K562 (cell line): ENCODE results near the gene PUM2. TPM values are rescaled to one million over a fixed set of nuclear protein-coding genes. Genes with fewer than 3 reads are reported as not detected.

Experiments
- ATF1 ChIP-seq, 2 experiments: fragments of 450-650 bp in 1 of 2; IDR thresholded peaks; 2 replicates each; pipeline ENCODE4 v1.6.1; 2016; ENCODE audit warnings: missing compliant biosample characterization in 1 of 2, missing genetic modification characterization in 1 of 2
- BCL6 ChIP-seq: fragments of 250-450 bp; sonication (Bioruptor Pico); IDR thresholded peaks from 2 replicates; pipeline ENCODE4 v1.4.0; 2020
- CREBBP ChIP-seq: IDR thresholded peaks from one replicate; pipeline ENCODE4 v1.6.1; 2012; ENCODE audit warnings: low read depth, mild to moderate bottlenecking, control low read depth, inconsistent platforms, low read length
- DACH1 ChIP-seq: fragments of 450-650 bp; IDR thresholded peaks from 2 replicates; pipeline ENCODE4 v1.6.1; 2018; ENCODE audit not compliant: partially characterized antibody
- GTF3C2 ChIP-seq: IDR thresholded peaks from 3 replicates; pipeline ENCODE4 v1.6.1; 2011; ENCODE audit warnings: borderline replicate concordance, mild to moderate bottlenecking, moderate library complexity; ENCODE audit not compliant: insufficient read length; ENCODE audit errors: extremely low read depth
- LARP7 ChIP-seq: fragments of 450-650 bp; IDR thresholded peaks from 2 replicates; pipeline ENCODE4 v1.6.1; 2016
- MBD2 ChIP-seq: sonication (generic); IDR thresholded peaks from 2 replicates; pipeline ENCODE4 v1.6.1; 2016; ENCODE audit warnings: low read depth, borderline replicate concordance
- MCM2 ChIP-seq: fragments of 450-650 bp; IDR thresholded peaks from 2 replicates; pipeline ENCODE4 v1.6.1; 2017; ENCODE audit warnings: low read depth, mild to moderate bottlenecking
- XRCC4 ChIP-seq: IDR thresholded peaks from one replicate; pipeline ENCODE4 v1.6.1; 2011; ENCODE audit not compliant: insufficient read depth, insufficient read length; ENCODE audit errors: extremely low read depth
- ZBTB11 ChIP-seq, 3 experiments: fragments of 200-800 bp in 1 of 3; fragments of 250-450 bp in 1 of 3; fragments of 450-650 bp in 1 of 3; sonication (Bioruptor Pico) in 1 of 3; sonication (Bioruptor generic) in 1 of 3; formaldehyde crosslinking in 1 of 3; IDR thresholded peaks; 2 replicates each; pipeline versions ENCODE4 v1.6.1 to v1.8.0; 2016 to 2022; ENCODE audit warnings: mild to moderate bottlenecking in 2 of 3, missing genetic modification characterization in 2 of 3, missing compliant biosample characterization in 1 of 3, moderate library complexity in 1 of 3
- ZBTB2 ChIP-seq: fragments of 450-650 bp; IDR thresholded peaks from 2 replicates; pipeline ENCODE4 v1.6.1; 2016; ENCODE audit warnings: antibody characterized with exemption
- ZBTB34 ChIP-seq: fragments of 250-450 bp; sonication (Bioruptor Pico); IDR thresholded peaks from 2 replicates; pipeline ENCODE4 v1.8.0; 2021; ENCODE audit warnings: mild to moderate bottlenecking, moderate library complexity
- ZKSCAN3 ChIP-seq: fragments of 250-450 bp; sonication (Bioruptor Pico); IDR thresholded peaks from 2 replicates; pipeline ENCODE4 v1.4.0; 2020
- ZNF444 ChIP-seq: fragments of 250-450 bp; sonication (Bioruptor Pico); IDR thresholded peaks from 2 replicates; pipeline ENCODE4 v1.4.0; 2020; ENCODE audit warnings: mild to moderate bottlenecking, moderate library complexity
- ZNF507 ChIP-seq: conservative IDR thresholded peaks from 2 replicates; pipeline ENCODE4 v1.6.1; 2017; ENCODE audit warnings: missing genetic modification characterization, missing compliant biosample characterization
- ZNF512 ChIP-seq: IDR thresholded peaks from 2 replicates; pipeline ENCODE4 v1.6.1; 2016; ENCODE audit warnings: missing genetic modification characterization, missing compliant biosample characterization
- ZNF717 ChIP-seq: fragments of 250-450 bp; sonication (Bioruptor Pico); IDR thresholded peaks from 2 replicates; pipeline ENCODE4 v1.5.0; 2021
- polyA plus RNA-seq, 8 experiments: library from polyadenylated mRNA; depleted of rRNA in 4 of 8; stranded (reverse) in 5 of 8; unstranded in 3 of 8; fragments of >200 nt; fragmentation: Nextera tagmentation in 2 of 8; fragmentation: Illumina TruSeq in 1 of 8; extraction: Ambion mirVana in 2 of 8; extraction: Trizol in 1 of 8; gene quantifications; 2 replicates each; pipeline versions ENCODE4 v1.2.1 to v1.2.3, GENCODE V29; 2011 to 2014; ENCODE audit warnings: inconsistent platforms in 1 of 8, missing spikeins in 1 of 8
- total RNA-seq, 7 experiments: library from RNA; depleted of rRNA in 6 of 7; stranded (reverse); fragments of >200 nt in 6 of 7; fragmentation: Illumina TruSeq in 2 of 7; extraction: Trizol in 2 of 7; gene quantifications; 2 replicates each; pipeline versions ENCODE4 v1.2.1 to v1.2.3, GENCODE V29; 2011 to 2021; ENCODE audit warnings: low replicate concordance in 1 of 7

PUM2 gene
- total and polyA plus RNA-seq, 9 of the 15 experiments (the other 6 are each of a cell fraction or from before 2014, with no cell fraction given): 13.4 to 61.9 (median 28.3) TPM

- TF ChIP-seq MBD2 (0 out of 2 replicates have a peak, but pooled peaks have one; percentile 3), DACH1 (no peak), ZBTB34 (no peak), LARP7 (no peak), ZKSCAN3 (CRISPR knock-in tag) (no peak), GTF3C2 (no peak), ZNF512 (tag) (no peak), ATF1 (CRISPR knock-in tag; IDR thresholded peaks at IDR 0.05) (no peak), ATF1 (tag; IDR thresholded peaks at IDR 0.05) (0 out of 2 replicates have a peak, but pooled peaks have one; percentile 8), BCL6 (no peak), MCM2 (no peak), CREBBP (no peak), ZNF444 (CRISPR knock-in tag) (peak; percentile 89), ZNF507 (no peak), ZBTB11 (CRISPR knock-in tag; IDR thresholded peaks at IDR 0.05) (peak in 1 of 3 experiments; percentile 46; a peak in 1 of 6 replicates), ZNF717 (CRISPR knock-in tag) (no peak), XRCC4 (no peak), ZBTB2 (no peak)
These were observed 467 bp downstream of the PUM2 start (continued) for GRCh38 chr2:20350041-20350712.
